Sciatic nerve (tissue), 2 donors: ENCODE results near the gene CSTPP1. TPM values are rescaled to one million over a fixed set of nuclear protein-coding genes. Genes with fewer than 3 reads are reported as not detected.

Source experiments
- ATAC-seq: fragments of 200-7000 bp; cut with Tn5 transposase; one replicate; pipeline ENCODE4 v1.9.1; 2020; ENCODE audit warnings: mild to moderate bottlenecking, moderate library complexity
- DNase-seq: peaks from one replicate; pipeline ENCODE4 v3.0.0-alpha.2; 2020; ENCODE audit warnings: low spot score
- intact Hi-C: fragments of 100-400 bp; cut with DNase I; formaldehyde crosslinking; loops from one replicate; pipeline ENCODE4 v1.14.2; 2022
- total RNA-seq: library from RNA; stranded (reverse); fragmentation: NEBNext Ultra II Directional; extraction: Animal tissue kit (Norgen Biotek cat#: 25700); gene quantifications from one replicate; pipeline ENCODE4 v1.2.1, GENCODE V29; 2021
- donor health status: DM: no; HTN: no; CAD: no.
- donor health status: DM: no; HTN: no; CAD: no.

The CSTPP1 gene
- total RNA-seq, 1 donor from 2014 or later: 30.4 TPM

DNA sequence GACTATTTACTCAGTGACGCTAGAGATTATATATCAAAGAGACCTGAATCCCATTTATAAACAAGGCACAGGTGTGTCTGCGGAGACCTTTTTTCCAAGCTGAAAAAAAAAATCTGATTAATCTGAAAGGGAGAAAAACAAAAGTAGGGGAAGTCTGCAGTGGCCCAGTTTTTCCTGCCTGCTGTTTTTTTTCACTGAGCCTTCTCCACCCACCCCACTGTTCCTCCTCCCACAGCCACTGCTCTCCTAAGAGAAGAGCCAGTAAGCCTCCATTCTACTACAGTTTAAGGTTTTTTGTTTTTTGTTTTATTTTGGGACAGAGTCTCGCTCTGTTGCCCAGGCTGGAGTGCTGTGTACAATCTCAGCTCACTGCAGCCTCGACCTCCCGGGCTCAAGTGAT, 221.7 kb downstream of the CSTPP1 start:
- DNase-seq (no peak), ATAC-seq (no peak)
- intact Hi-C loops: no loop called here

DNA sequence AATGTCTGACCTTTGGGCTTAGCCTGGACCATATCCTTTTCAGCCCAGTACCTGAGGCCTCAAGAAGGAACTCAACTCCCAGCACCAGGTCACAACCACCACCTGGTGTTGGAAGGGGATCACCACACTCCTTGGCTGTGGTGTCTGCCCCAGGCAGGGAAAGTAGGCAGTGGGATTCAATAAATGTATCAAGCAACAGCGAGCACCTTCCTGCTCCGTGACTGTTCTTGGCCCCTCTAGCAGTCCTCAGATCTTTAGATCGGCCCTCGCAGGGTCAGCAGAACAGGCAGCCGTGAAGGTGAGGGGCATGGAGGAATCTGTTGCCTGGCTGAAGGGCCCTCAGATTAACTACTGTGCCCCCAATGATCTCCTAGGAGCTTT, 224.2 kb downstream of the CSTPP1 start:
- DNase-seq (no peak), ATAC-seq (peak; percentile 2)
- intact Hi-C loops: no loop called here

GRCh38 chr11:47161134-47161854, 224.7 kb downstream of the CSTPP1 start:
- ATAC-seq (peak; percentile 88), DNase-seq (peak; percentile 80)
- intact Hi-C loops: no loop called here

GRCh38 chr11:47161890-47162289, 225.3 kb downstream of the CSTPP1 start:
- DNase-seq (no peak), ATAC-seq (peak; percentile 2)
- intact Hi-C loops: no loop called here

- DNase-seq (no peak), ATAC-seq (no peak)
- intact Hi-C loops: no loop called here
Measured at GRCh38 chr11:47162426-47162825, 225.9 kb downstream of the CSTPP1 start.

- DNase-seq (no peak), ATAC-seq (no peak)
- intact Hi-C loops: no loop called here
Measured at GRCh38 chr11:47163193-47163592, 226.6 kb downstream of the CSTPP1 start.

DNA sequence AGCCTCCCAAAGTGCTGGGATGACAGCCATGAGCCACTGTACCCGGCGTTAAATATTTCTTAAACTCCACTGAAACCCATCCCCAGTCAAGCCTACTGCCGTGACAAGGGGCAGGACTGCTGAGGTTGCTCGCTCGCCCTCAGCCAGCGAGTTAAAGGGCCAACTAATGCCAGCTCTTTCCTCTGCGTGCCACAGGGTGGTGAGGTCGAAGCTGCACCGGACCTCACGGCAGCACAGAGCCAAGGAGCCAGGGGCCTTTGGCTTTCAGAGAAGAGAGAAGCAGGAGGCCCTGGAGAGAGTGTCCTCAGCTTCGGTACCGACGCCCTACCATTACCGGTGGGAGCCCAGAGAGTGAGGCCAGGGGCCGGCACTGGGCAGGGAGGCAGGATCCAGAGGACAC, 227.3 kb downstream of the CSTPP1 start:
- intact Hi-C loops: no loop called here
- DNase-seq (no peak), ATAC-seq (no peak)

DNA sequence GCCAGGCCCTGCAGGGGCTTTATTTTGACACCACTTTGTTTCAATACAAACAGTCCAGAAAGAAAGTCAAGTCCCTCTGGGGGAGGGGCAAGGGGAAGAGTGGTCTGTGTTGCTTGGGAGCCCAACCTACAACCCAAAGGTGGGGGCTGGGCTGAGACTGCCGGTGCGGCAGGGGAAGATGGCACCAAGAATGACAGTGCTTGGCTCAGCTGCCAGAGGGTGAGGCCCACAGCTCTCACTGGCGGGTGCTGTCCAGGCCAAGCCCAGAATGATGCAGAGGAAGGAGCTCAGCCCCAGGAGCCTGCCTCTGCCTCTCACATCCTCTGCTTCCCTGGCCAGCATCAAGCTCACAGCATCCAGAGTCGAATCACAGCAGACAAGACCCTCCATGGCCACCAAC, 227.8 kb downstream of the CSTPP1 start:
- intact Hi-C loops: no loop called here
- DNase-seq (no peak), ATAC-seq (no peak)

DNA sequence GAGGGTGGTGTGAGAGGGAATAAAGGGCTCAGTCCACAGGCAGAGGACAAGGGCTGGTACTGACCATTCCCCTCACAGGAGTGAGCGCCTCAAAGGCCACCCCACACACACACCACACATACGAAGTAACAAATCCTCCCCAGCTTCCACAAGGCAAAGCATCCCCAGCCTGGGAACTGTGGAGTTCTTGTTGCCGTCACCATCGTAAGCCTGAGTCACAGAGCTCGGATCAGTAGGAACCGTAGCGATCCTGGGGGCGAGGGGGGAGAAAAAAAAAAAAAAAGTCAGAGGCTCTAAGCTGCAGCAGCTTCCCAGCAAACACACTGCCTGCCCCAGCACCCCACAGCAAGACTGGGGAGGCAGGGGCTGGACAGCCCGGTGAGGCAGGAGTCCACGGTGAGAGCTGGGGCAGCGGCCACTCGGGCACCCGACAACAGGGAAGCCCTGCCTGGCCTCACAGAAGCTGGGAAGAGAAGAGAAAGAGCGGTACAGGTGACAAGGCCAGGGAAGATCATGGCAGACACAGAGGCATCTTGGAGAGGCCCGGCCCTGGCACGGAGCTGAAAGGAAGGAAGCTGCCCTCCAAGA, 228.8 kb downstream of the CSTPP1 start:
- intact Hi-C loops: no loop called here
- ATAC-seq (no peak), DNase-seq (no peak)

DNA sequence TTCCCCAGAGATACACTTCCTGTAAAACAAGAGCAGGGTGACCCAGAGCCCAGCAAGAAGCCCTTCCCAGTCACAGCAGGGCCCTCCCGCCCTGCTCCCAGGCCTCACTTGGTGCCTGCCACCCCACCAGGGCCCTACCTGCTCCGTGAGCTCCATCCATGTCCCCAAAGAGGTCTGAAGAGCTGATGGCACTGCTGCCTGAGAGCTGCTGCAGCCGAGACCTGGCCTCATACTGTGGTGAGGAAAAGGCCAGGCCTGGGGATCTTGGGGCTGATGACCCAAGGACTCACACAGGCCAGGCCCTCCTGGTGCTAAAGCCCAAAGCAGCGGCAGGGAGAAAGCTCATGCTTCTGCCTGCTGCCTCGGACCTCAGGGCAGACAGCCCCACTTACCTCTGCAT, 229.8 kb downstream of the CSTPP1 start:
- ATAC-seq: no peak
- no peak for DNase-seq
- intact Hi-C loops: no loop called here

- DNase-seq: no peak
- no peak for ATAC-seq
- intact Hi-C loops: loop anchor here (10.0 kb wide), 1 partner anchor 184 kb away; the partner anchor contains the start of gene MYBPC3
Measured at GRCh38 chr11:47171061-47171838, 234.7 kb downstream of the CSTPP1 start.

DNA sequence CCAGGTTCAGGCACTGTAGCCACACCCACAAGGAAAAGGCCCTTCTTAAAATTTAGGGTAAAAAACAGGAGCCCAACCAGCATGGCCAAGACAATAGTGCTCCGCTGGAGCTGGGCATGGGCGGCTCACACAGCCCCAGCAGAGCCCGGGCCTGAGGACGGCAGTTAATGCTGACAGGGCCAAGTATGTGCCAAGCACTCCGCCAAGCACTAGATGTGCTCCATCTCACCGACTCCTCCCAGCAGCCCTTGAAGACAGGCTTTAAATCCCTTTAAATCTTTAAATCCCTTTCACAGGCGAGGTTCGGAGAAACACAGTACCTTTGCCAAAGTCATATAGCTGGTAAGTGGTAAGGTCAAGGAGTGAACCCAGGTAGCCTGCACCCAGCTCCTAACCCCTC, 235.3 kb downstream of the CSTPP1 start:
- ATAC-seq: no peak
- no peak for DNase-seq
- intact Hi-C loops: loop anchor here (10.0 kb wide), 1 partner anchor 183 kb away; the partner anchor contains the start of gene MYBPC3

- no peak for ATAC-seq
- intact Hi-C loops: loop anchor here (10.0 kb wide), 1 partner anchor 182 kb away; the partner anchor contains the start of gene MYBPC3
Measured at GRCh38 chr11:47172740-47173336, 236.3 kb downstream of the CSTPP1 start.

GRCh38 chr11:47175746-47176327, 239.3 kb downstream of the CSTPP1 start:
- DNase-seq (no peak), ATAC-seq (no peak)
- intact Hi-C loops: loop anchor here (10.0 kb wide), 1 partner anchor 179 kb away; the partner anchor contains the start of gene MYBPC3

More at GRCh38 chr11:47172740-47173336, 236.3 kb downstream of the CSTPP1 start:
- DNase-seq: no peak

- DNase-seq (peak; percentile 97), ATAC-seq (peak; percentile 95)
- intact Hi-C loops: loop anchor here (10.0 kb wide), 1 partner anchor 178 kb away; the partner anchor contains the start of gene MYBPC3
Measured at GRCh38 chr11:47176328-47177228, 240.0 kb downstream of the CSTPP1 start, which contains the start of gene ARFGAP2. ARFGAP2 (minus strand) TSS chr11:47176879; CDS start chr11:47176853, 26 bp downstream.

DNA sequence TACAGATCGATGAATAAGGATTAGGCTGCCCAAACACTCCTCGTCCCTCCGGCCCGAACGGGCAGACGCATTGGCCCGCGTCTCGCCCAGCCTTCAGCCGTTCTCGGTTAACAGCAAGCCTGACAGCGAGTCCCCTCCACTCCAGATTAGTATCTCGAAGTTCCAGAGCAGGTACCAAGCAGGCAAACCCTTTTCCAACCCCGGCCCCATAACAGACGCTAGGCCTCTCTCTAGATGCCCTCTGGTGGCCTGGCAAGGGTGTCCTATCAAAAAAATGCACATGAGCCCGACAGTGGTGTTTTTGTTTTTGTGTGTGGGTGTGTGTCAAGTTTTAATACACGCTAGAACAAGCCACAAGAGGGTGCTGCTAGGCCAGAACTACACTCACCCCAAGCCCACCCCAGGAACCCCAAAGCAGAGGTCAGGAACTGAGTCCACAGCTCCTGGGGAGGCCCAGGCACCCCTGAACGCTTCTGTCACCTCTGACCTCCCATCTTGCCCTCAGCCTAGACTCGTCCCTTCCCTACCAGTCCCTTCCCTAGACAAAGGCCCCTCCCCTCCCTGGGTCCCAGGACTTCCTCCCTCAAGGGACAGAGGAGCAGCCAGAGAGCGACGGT, 240.8 kb downstream of the CSTPP1 start:
- peak; percentile 76 for DNase-seq
- intact Hi-C loops: loop anchor here (10.0 kb wide), 1 partner anchor 177 kb away; the partner anchor contains the start of gene MYBPC3
- peak; percentile 64 for ATAC-seq

DNA sequence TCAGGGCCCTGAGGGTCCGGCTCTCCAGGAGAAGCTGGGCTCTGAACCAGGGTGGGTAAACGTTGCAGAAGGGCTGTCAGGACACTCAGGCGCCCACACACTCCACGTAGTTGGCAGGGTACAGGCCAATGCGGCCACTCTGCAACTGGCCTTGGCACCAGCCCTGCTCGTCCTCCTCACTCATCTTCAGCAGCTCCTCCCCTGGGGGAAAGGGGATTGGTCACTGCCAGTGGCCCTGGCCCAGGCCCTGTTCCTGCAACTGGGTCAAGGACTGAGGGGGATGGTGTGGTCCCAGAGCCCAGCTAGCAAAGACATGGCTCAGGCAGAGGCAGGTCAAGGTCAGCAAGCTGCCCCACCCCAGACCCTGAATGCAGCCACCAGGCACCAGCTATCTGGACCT, 241.3 kb downstream of the CSTPP1 start:
- intact Hi-C loops: loop anchor here (10.0 kb wide), 1 partner anchor 177 kb away; the partner anchor contains the start of gene MYBPC3
- ATAC-seq (peak; percentile 3), DNase-seq (no peak)
